Psoas muscle (tissue), 8 donors: ENCODE data around the gene ZNF575. TPM values are rescaled to one million over a fixed set of nuclear protein-coding genes. Genes with fewer than 3 reads are reported as not detected.
A peak's percentile ranks its signal among the peaks of the same experiment; 100 is the strongest.

Source experiments
- ATAC-seq, 4 donors: fragments of 200-7000 bp; cut with Tn5 transposase; one replicate each; pipeline ENCODE4 v1.9.1; 2020; ENCODE audit warnings: moderate library complexity in 3 of 4, mild to moderate bottlenecking in 2 of 4
- DNase-seq, 2 donors: peaks; one replicate each; pipeline ENCODE4 v3.0.0-alpha.2; 2020
- H3K27ac ChIP-seq: fragments of 200-600 bp; one replicate; pipeline ENCODE4 v1.8.0; 2022
- H3K27me3 ChIP-seq, 3 donors: fragments of 200-600 bp in 1 of 3; one replicate each; pipeline versions ENCODE4 v1.6.1 to v1.8.0; 2013 to 2022; ENCODE audit warnings: low read length in 2 of 3, mild to moderate bottlenecking in 2 of 3, moderate library complexity in 1 of 3; ENCODE audit not compliant: insufficient read depth in 3 of 3
- H3K36me3 ChIP-seq, 2 donors: fragments of 200-600 bp in 1 of 2; one replicate each; pipeline versions ENCODE4 v1.6.1 to v1.8.0; 2013 to 2022; ENCODE audit warnings: low read depth in 1 of 2, mild to moderate bottlenecking in 1 of 2, moderate library complexity in 1 of 2; ENCODE audit not compliant: insufficient read depth in 1 of 2
- H3K4me1 ChIP-seq: fragments of 200-600 bp; one replicate; pipeline ENCODE4 v1.8.0; 2022
- H3K4me3 ChIP-seq: fragments of 200-600 bp; one replicate; pipeline ENCODE4 v1.8.0; 2022; ENCODE audit warnings: mild to moderate bottlenecking
- H3K9me3 ChIP-seq: fragments of 200-600 bp; one replicate; pipeline ENCODE4 v1.8.0; 2022
- WGBS, 3 donors: extraction: QIAGEN DNeasy Blood & Tissue Kit; methylation state at CpG; one replicate each; pipeline versions ENCODE4 v1.1.6 to v1.1.7; 2013; 5-methylcytosine and 5-hydroxymethylcytosine counted together
- intact Hi-C, 2 donors: fragments of 100-400 bp; cut with DNase I; formaldehyde crosslinking; loops; one replicate each; pipeline versions ENCODE4 v1.11.0 to v1.14.2; 2022
- polyA plus RNA-seq, 3 donors: library from polyadenylated mRNA; stranded (reverse); fragments of 200-250 nt; gene quantifications; one replicate each; pipeline ENCODE4 v1.2.3, GENCODE V29; 2013
- total RNA-seq, 4 donors: library from RNA; stranded (reverse); fragmentation: NEBNext Ultra II Directional in 2 of 4; extraction: Animal tissue kit (Norgen Biotek cat#: 25700) in 2 of 4; gene quantifications; one replicate each; pipeline versions ENCODE4 v1.2.1 to v1.2.4, GENCODE V29; 2021 to 2023
- TF ChIP-seq, protein P1 (sequence below): fragments of 200-600 bp; IDR thresholded peaks from one replicate; pipeline ENCODE4 v1.8.0; 2022; ENCODE audit warnings: antibody characterized with exemption
- donor health status: healthy with polysubstance abuse.
- donor health status: DM: no; HTN: no; CAD: no; lungs with moderate emphysema.
- donor health status: Bipolar disorder and iron deficiency.
- donor health status: healthy.
- donor health status: DM: yes; HTN: yes; CAD: no.
- donor health status: DM: no; HTN: no; CAD: no.
- donor health status: DM: no; HTN: no; CAD: no.
- donor health status: DM: yes; HTN: yes; CAD: no.

Gene ZNF575
- total and polyA plus RNA-seq, 7 donors, result 0.23 to 1.6 (median 1.0) TPM

DNA sequence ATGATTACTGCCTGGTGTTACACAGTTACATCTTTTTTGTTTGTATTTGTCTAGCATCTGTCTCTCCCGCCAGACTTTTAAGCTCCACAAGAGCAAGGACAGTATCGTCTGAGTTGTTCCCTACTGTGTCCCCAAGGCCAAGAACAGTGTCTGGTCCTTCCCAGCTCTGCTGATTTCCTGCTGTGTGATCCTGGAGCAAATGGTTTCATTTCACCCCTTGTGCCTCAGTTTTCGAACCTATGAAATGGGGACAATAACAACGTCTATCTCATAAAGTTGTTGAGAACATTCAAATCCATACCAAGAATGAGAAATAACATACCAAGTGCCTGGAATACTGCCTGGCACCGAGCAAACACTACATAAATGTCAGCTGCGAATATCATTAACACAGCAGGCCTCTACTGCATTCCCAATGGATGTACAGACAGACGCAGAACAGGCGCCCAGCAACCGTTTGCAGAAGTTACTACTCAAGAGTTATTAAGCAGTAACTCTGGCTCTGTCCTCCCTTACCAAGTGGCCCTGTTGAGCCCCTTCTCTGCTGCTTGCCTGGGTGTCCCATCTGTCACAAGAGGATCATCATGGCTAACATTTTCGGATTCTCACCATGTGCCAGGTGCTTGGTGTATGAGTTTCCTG lies 30.9 kb downstream of the ZNF575 start:
- DNase-seq (no peak), ATAC-seq (no peak)
- peak overlapping the region; percentile 87 for H3K27ac ChIP-seq
- TF ChIP-seq, protein P1, sequence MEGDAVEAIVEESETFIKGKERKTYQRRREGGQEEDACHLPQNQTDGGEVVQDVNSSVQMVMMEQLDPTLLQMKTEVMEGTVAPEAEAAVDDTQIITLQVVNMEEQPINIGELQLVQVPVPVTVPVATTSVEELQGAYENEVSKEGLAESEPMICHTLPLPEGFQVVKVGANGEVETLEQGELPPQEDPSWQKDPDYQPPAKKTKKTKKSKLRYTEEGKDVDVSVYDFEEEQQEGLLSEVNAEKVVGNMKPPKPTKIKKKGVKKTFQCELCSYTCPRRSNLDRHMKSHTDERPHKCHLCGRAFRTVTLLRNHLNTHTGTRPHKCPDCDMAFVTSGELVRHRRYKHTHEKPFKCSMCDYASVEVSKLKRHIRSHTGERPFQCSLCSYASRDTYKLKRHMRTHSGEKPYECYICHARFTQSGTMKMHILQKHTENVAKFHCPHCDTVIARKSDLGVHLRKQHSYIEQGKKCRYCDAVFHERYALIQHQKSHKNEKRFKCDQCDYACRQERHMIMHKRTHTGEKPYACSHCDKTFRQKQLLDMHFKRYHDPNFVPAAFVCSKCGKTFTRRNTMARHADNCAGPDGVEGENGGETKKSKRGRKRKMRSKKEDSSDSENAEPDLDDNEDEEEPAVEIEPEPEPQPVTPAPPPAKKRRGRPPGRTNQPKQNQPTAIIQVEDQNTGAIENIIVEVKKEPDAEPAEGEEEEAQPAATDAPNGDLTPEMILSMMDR, result no peak
- intact Hi-C loops, result no loop called here
- H3K36me3 ChIP-seq, result peaks cover 0 to 15% of the 10 kb centered on the region in 2 donors
- peaks cover 7% of the 10 kb centered on the region for H3K4me1 ChIP-seq
- no peaks in the 10 kb centered on the region for H3K9me3 ChIP-seq
- H3K27me3 ChIP-seq, result no peaks in the 10 kb centered on the region
- H3K4me3 ChIP-seq, result no peak overlapping the region
- WGBS, 3 donors, result 85 to 88% (median 86%) methylated on average over 10 of the region's 10 CpGs

DNA sequence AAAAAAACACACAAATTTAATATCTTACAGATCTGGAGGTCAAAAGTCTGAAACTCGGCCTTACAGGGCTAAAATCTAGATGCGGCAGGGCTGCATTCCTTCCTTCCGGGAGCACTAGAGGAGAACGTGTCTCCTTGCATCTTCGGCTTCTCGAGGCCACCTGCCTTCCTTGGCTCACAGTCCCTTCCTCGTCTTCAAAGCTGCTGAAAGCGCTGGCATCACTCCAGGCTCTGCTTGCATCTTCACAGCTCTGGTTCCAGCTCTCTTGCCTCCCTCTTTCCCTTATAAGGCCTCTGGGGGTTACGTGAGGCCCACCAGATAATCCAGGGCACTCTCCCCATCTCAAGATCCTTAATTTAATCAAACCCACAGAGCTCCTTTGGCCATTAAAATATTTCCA lies 31.8 kb downstream of the ZNF575 start:
- H3K4me3 ChIP-seq, result no peak overlapping the region
- no peaks in the 10 kb centered on the region for H3K27me3 ChIP-seq
- WGBS, 3 donors, result 49 to 61% (median 49%) methylated on average over 9 of the region's 9 CpGs
- no peak for DNase-seq
- no peaks in the 10 kb centered on the region for H3K9me3 ChIP-seq
- TF ChIP-seq, protein P1, result no peak
- H3K36me3 ChIP-seq, result peaks cover 0 to 8% of the 10 kb centered on the region in 2 donors
- intact Hi-C loops, result no loop called here
- ATAC-seq, result no peak
- H3K27ac ChIP-seq, result no peak overlapping the region
- H3K4me1 ChIP-seq, result peaks cover 7% of the 10 kb centered on the region

DNA sequence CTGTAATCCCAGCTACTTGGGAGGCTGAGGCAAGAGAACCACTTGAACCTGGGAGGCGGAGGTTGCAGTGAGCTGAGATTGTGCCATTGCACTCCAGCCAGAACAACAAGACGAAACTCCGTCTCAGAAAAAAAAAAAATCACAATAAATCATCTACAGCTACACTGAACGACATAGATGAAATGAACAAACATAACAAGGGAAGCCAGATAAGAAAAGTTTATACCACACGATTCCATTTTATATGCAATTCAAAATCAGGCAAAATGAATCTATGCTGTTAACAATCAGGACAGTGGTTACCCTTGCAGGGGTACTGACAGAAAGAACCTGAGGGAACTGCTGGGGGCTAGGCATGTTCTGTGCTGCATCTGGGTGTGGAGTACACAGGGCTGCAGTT lies 36.7 kb downstream of the ZNF575 start:
- TF ChIP-seq, protein P1, result no peak
- WGBS, 3 donors, result 92 to 95% (median 93%) methylated on average over 5 of the region's 5 CpGs
- peaks cover 7% of the 10 kb centered on the region for H3K4me1 ChIP-seq
- H3K4me3 ChIP-seq, result no peak overlapping the region
- no peak for DNase-seq
- no peak for ATAC-seq
- H3K27me3 ChIP-seq, result no peaks in the 10 kb centered on the region
- intact Hi-C loops, result no loop called here
- no peaks in the 10 kb centered on the region for H3K9me3 ChIP-seq
- H3K36me3 ChIP-seq, result peaks cover 0 to 33% of the 10 kb centered on the region in 2 donors
- H3K27ac ChIP-seq, result no peak overlapping the region

DNA sequence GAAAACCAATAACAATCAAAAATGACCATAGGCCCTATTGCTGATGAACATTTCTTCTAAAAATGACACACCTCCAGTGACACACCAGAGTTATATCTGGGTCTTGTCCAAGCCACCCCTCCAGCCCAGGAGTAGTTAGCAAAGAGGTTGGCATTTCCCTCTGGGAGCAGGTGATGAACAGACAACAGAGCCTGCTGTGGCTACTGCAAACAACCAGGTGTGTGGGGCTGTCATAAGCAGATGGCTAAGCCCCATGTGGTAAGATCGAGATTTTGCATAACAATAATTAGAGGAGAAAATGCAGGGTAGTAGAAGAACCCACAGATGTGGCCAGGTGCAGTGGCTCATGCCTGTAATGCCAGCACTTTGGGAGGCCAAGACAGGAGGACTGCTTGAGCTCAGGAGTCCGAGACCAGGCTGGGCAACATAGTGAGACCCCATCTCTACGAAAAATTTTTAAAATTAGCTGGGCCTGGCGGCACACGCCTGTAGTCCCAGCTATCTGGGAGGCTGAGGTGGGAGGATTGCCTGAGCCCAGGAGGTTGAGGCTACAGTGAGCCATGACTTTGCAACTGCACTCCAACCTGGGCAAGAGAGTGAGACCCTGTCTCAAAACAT lies 37.3 kb downstream of the ZNF575 start:
- no peak overlapping the region for H3K27ac ChIP-seq
- no peaks in the 10 kb centered on the region for H3K27me3 ChIP-seq
- no peaks in the 10 kb centered on the region for H3K9me3 ChIP-seq
- DNase-seq (no peak), ATAC-seq (no peak)
- H3K4me1 ChIP-seq, result peaks cover 8% of the 10 kb centered on the region
- WGBS, 3 donors, result 86 to 94% (median 88%) methylated on average over 5 of the region's 5 CpGs
- H3K36me3 ChIP-seq, result peaks cover 0 to 33% of the 10 kb centered on the region in 2 donors
- H3K4me3 ChIP-seq, result no peak overlapping the region
- intact Hi-C loops, result no loop called here
- TF ChIP-seq, protein P1, result no peak
